ENCODE results near the gene NTM.

DNA sequence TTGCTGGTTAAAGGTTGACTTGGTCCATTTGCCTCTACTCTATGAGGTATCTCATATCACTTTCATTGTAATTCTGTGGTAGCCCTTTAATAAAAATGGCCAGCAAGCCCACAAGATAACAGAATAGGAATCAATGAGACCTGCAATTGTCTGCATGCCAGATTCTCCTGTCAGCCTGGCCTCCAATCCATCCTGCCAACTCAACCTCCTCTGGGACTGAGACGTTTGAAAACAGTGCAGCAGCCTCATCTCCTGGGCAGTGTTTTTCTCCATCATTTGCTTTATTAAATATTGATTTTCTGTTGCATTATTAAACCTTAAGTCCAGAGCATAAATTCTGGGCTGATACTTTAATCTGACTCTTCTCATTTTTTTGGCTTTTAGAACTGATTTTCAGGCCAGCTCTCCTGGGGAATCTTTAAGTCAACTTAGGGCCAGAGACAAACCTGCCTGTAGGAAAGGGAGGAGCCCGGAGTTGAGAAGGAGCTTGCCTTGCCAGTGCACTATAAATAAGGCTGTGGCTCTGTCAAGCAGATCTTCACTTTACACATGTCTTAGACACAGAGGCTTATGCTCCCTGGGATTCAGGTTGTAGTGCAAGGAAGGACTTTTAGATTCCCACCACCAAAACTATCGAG lies 798.0 kb downstream of the NTM start:
- TF ChIP-seq CTBP1 (IDR thresholded peaks at IDR 0.05; ENCODE audit: borderline replicate concordance) (no peak), SP1 (IDR thresholded peaks at IDR 0.05) (no peak), TARDBP (IDR thresholded peaks at IDR 0.05) (no peak), HDGF (IDR thresholded peaks at IDR 0.05; ENCODE audit: borderline replicate concordance) (no peak), ZNF384 (IDR thresholded peaks at IDR 0.05) (no peak), PKNOX1 (IDR thresholded peaks at IDR 0.05) (no peak), LEF1 (IDR thresholded peaks at IDR 0.05; ENCODE audit: borderline replicate concordance) (no peak), SUZ12 (IDR thresholded peaks at IDR 0.05) (no peak), FOXM1 (IDR thresholded peaks at IDR 0.05; ENCODE audit: borderline replicate concordance) (no peak), ELF4 (IDR thresholded peaks at IDR 0.05) (no peak), BHLHE40 (IDR thresholded peaks at IDR 0.05; ENCODE audit: borderline replicate concordance) (no peak), FOXK2 (IDR thresholded peaks at IDR 0.05) (no peak), L3MBTL2 (conservative IDR thresholded peaks at IDR 0.05) (no peak)
